ENCODE measurements around the gene SPATA16.
"Not testable (repeated sequence)": the region's sequence is repeated elsewhere in the genome, so short reads cannot be mapped to it uniquely, and the experiment has no call there.

SPATA16 gene

GRCh38 chr3:173140986-173141385 is at the start of gene SPATA16:
SPATA16 (minus strand) TSS chr3:173141235; CDS start chr3:173117731, 23,504 bp downstream.
- H3K27ac Mint-ChIP-seq, result no peak within 1 kb of the TSS
- no peaks in the 10 kb centered on the region for H3K9me3 Mint-ChIP-seq

GRCh38 chr3:173183022-173183421 is 42.0 kb upstream of the SPATA16 start:
- not testable (repeated sequence) for H3K27me3 Mint-ChIP-seq, H3K4me1 Mint-ChIP-seq, H3K27ac Mint-ChIP-seq, H3K4me3 Mint-ChIP-seq, H3K36me3 Mint-ChIP-seq, H3K9me3 Mint-ChIP-seq

More at GRCh38 chr3:173140986-173141385, at the start of gene SPATA16:
- no peak within 1 kb of the TSS for H3K4me3 Mint-ChIP-seq
- H3K4me1 Mint-ChIP-seq, result no peaks in the 10 kb centered on the region
- H3K27me3 Mint-ChIP-seq, result no peaks in the 10 kb centered on the region
- no peaks in the 10 kb centered on the region for H3K36me3 Mint-ChIP-seq

- H3K9me3 Mint-ChIP-seq, result no peaks in the 10 kb centered on the region
- H3K4me1 Mint-ChIP-seq, result no peaks in the 10 kb centered on the region
- H3K27me3 Mint-ChIP-seq, result no peaks in the 10 kb centered on the region
- H3K4me3 Mint-ChIP-seq, result no peak overlapping the region
- no peaks in the 10 kb centered on the region for H3K36me3 Mint-ChIP-seq
- no peak overlapping the region for H3K27ac Mint-ChIP-seq
Observed at GRCh38 chr3:173173652-173174051, 32.6 kb upstream of the SPATA16 start.

- not testable (repeated sequence) for H3K27me3 Mint-ChIP-seq, H3K4me1 Mint-ChIP-seq, H3K36me3 Mint-ChIP-seq, H3K27ac Mint-ChIP-seq, H3K9me3 Mint-ChIP-seq, H3K4me3 Mint-ChIP-seq
Observed at GRCh38 chr3:173159139-173159538, 18.1 kb upstream of the SPATA16 start.

GRCh38 chr3:173156533-173156932 is 15.5 kb upstream of the SPATA16 start:
- not testable (repeated sequence) for H3K4me3 Mint-ChIP-seq, H3K9me3 Mint-ChIP-seq, H3K27me3 Mint-ChIP-seq, H3K36me3 Mint-ChIP-seq, H3K27ac Mint-ChIP-seq, H3K4me1 Mint-ChIP-seq

- H3K9me3 Mint-ChIP-seq, result peaks cover 4% of the 10 kb centered on the region
- no peak overlapping the region for H3K27ac Mint-ChIP-seq
- no peaks in the 10 kb centered on the region for H3K27me3 Mint-ChIP-seq
- no peak overlapping the region for H3K4me3 Mint-ChIP-seq
- no peaks in the 10 kb centered on the region for H3K4me1 Mint-ChIP-seq
- H3K36me3 Mint-ChIP-seq, result no peaks in the 10 kb centered on the region
Observed at GRCh38 chr3:173153631-173154030, 12.6 kb upstream of the SPATA16 start.

GRCh38 chr3:173139420-173139819 is 1.6 kb downstream of the SPATA16 start:
- Mint-ChIP-seq H3K9me3 (no peaks in the 10 kb centered on the region), H3K27ac (no peak overlapping the region), H3K4me3 (no peak overlapping the region), H3K27me3 (no peaks in the 10 kb centered on the region), H3K4me1 (no peaks in the 10 kb centered on the region), H3K36me3 (no peaks in the 10 kb centered on the region)

- H3K36me3 Mint-ChIP-seq, result no peaks in the 10 kb centered on the region
- no peaks in the 10 kb centered on the region for H3K4me1 Mint-ChIP-seq
- H3K4me3 Mint-ChIP-seq, result no peak overlapping the region
- H3K9me3 Mint-ChIP-seq, result no peaks in the 10 kb centered on the region
- no peak overlapping the region for H3K27ac Mint-ChIP-seq
- no peaks in the 10 kb centered on the region for H3K27me3 Mint-ChIP-seq
Observed at GRCh38 chr3:173138026-173138425, 3.0 kb downstream of the SPATA16 start.

- H3K27ac Mint-ChIP-seq, result no peak overlapping the region
- H3K4me1 Mint-ChIP-seq, result no peaks in the 10 kb centered on the region
- no peak overlapping the region for H3K4me3 Mint-ChIP-seq
- H3K9me3 Mint-ChIP-seq, result no peaks in the 10 kb centered on the region
- H3K36me3 Mint-ChIP-seq, result no peaks in the 10 kb centered on the region
- no peaks in the 10 kb centered on the region for H3K27me3 Mint-ChIP-seq
Observed at GRCh38 chr3:173135059-173135458, 6.0 kb downstream of the SPATA16 start.

GRCh38 chr3:173128633-173129032 is 12.4 kb downstream of the SPATA16 start:
- Mint-ChIP-seq H3K4me3 (no peak overlapping the region), H3K4me1 (no peaks in the 10 kb centered on the region), H3K9me3 (peaks cover 6% of the 10 kb centered on the region), H3K27me3 (no peaks in the 10 kb centered on the region), H3K27ac (no peak overlapping the region), H3K36me3 (no peaks in the 10 kb centered on the region)

- no peaks in the 10 kb centered on the region for H3K9me3 Mint-ChIP-seq
- no peak overlapping the region for H3K27ac Mint-ChIP-seq
- H3K4me3 Mint-ChIP-seq, result no peak overlapping the region
- no peaks in the 10 kb centered on the region for H3K27me3 Mint-ChIP-seq
- no peaks in the 10 kb centered on the region for H3K36me3 Mint-ChIP-seq
- no peaks in the 10 kb centered on the region for H3K4me1 Mint-ChIP-seq
Observed at GRCh38 chr3:173111321-173111720, 29.7 kb downstream of the SPATA16 start.

- Mint-ChIP-seq H3K4me1 (no peaks in the 10 kb centered on the region), H3K36me3 (no peaks in the 10 kb centered on the region), H3K27ac (no peak overlapping the region), H3K4me3 (no peak overlapping the region), H3K9me3 (no peaks in the 10 kb centered on the region), H3K27me3 (no peaks in the 10 kb centered on the region)
Observed at GRCh38 chr3:173109143-173109542, 31.9 kb downstream of the SPATA16 start.

- H3K27me3 Mint-ChIP-seq, result no peaks in the 10 kb centered on the region
- H3K9me3 Mint-ChIP-seq, result no peaks in the 10 kb centered on the region
- no peak overlapping the region for H3K27ac Mint-ChIP-seq
- H3K36me3 Mint-ChIP-seq, result no peaks in the 10 kb centered on the region
- H3K4me1 Mint-ChIP-seq, result no peaks in the 10 kb centered on the region
- H3K4me3 Mint-ChIP-seq, result no peak overlapping the region
Observed at GRCh38 chr3:173103469-173103868, 37.6 kb downstream of the SPATA16 start.

GRCh38 chr3:173098959-173099358 is 42.1 kb downstream of the SPATA16 start:
- Mint-ChIP-seq H3K4me1 (no peaks in the 10 kb centered on the region), H3K27ac (no peak overlapping the region), H3K9me3 (no peaks in the 10 kb centered on the region), H3K27me3 (no peaks in the 10 kb centered on the region), H3K4me3 (no peak overlapping the region), H3K36me3 (no peaks in the 10 kb centered on the region)

GRCh38 chr3:173096994-173097785 is 43.8 kb downstream of the SPATA16 start:
- H3K4me1 Mint-ChIP-seq, result no peaks in the 10 kb centered on the region
- H3K4me3 Mint-ChIP-seq, result no peak overlapping the region
- H3K9me3 Mint-ChIP-seq, result no peaks in the 10 kb centered on the region
- H3K27me3 Mint-ChIP-seq, result no peaks in the 10 kb centered on the region
- H3K36me3 Mint-ChIP-seq, result no peaks in the 10 kb centered on the region
- no peak overlapping the region for H3K27ac Mint-ChIP-seq

GRCh38 chr3:173096140-173096539 is 44.9 kb downstream of the SPATA16 start:
- Mint-ChIP-seq H3K27me3 (no peaks in the 10 kb centered on the region), H3K27ac (no peak overlapping the region), H3K36me3 (no peaks in the 10 kb centered on the region), H3K4me3 (no peak overlapping the region), H3K4me1 (no peaks in the 10 kb centered on the region), H3K9me3 (no peaks in the 10 kb centered on the region)

- Mint-ChIP-seq H3K27ac (no peak overlapping the region), H3K4me1 (no peaks in the 10 kb centered on the region), H3K36me3 (no peaks in the 10 kb centered on the region), H3K4me3 (no peak overlapping the region), H3K9me3 (no peaks in the 10 kb centered on the region), H3K27me3 (no peaks in the 10 kb centered on the region)
Observed at GRCh38 chr3:173092038-173092437, 49.0 kb downstream of the SPATA16 start.
